WTC11 (cell line): ENCODE measurements around the gene NUMBL. TPM values are rescaled to one million over a fixed set of nuclear protein-coding genes. Genes with fewer than 3 reads are reported as not detected.

ENCODE experiments used
- ATAC-seq: fragments of 200-7000 bp; cut with Tn5 transposase; 2 replicates; pipeline ENCODE4 v1.10.0; 2021; ENCODE audit warnings: mild to moderate bottlenecking, moderate library complexity
- CTCF ChIA-PET: fragments of 300-600 bp; sonication (Branson Sonifier 250); formaldehyde crosslinking; loops from one replicate; lab custom pipeline; 2021; ENCODE audit warnings: antibody characterized with exemption; lab: Charles Lee
- POLR2A ChIA-PET: fragments of 350-600 bp; sonication (Branson Sonifier 250); formaldehyde crosslinking; loops from one replicate; lab custom pipeline; 2021; ENCODE audit warnings: antibody characterized with exemption; lab: Charles Lee
- DNase-seq: peaks from one replicate; pipeline ENCODE4 v3.0.0; 2021; ENCODE audit warnings: low spot score
- H3K27ac Mint-ChIP-seq: 2 replicates; pipeline ENCODE4 v1.8.0; 2021; ENCODE audit warnings: mixed read lengths
- H3K27me3 Mint-ChIP-seq: 2 replicates; pipeline ENCODE4 v1.8.0; 2021; ENCODE audit warnings: low read depth, mild to moderate bottlenecking, moderate library complexity, mixed read lengths
- H3K36me3 Mint-ChIP-seq: 2 replicates; pipeline ENCODE4 v1.8.0; 2021; ENCODE audit warnings: mixed read lengths
- H3K4me1 Mint-ChIP-seq: 2 replicates; pipeline ENCODE4 v1.8.0; 2022; ENCODE audit warnings: mixed read lengths
- H3K4me3 Mint-ChIP-seq: 2 replicates; pipeline ENCODE4 v1.8.0; 2021; ENCODE audit warnings: mild to moderate bottlenecking, moderate library complexity, mixed read lengths
- H3K9me3 Mint-ChIP-seq: 2 replicates; pipeline ENCODE4 v1.8.0; 2021; ENCODE audit warnings: mixed read lengths
- FOXP1 ChIP-seq: sonication (generic); formaldehyde crosslinking; IDR thresholded peaks from 2 replicates; pipeline ENCODE4 v1.8.0; 2022; ENCODE audit warnings: missing genetic modification reagents, mild to moderate bottlenecking, moderate library complexity, borderline replicate concordance
- IRF2 ChIP-seq: sonication (generic); formaldehyde crosslinking; IDR thresholded peaks from 2 replicates; pipeline ENCODE4 v1.8.0; 2022; ENCODE audit warnings: low read depth, missing genetic modification reagents, borderline replicate concordance
- NFE2L1 ChIP-seq: sonication (generic); formaldehyde crosslinking; IDR thresholded peaks from 2 replicates; pipeline ENCODE4 v1.8.1; 2023; ENCODE audit warnings: missing genetic modification reagents
- NFYB ChIP-seq: sonication (generic); formaldehyde crosslinking; conservative IDR thresholded peaks from 2 replicates; pipeline ENCODE4 v1.8.0; 2022; ENCODE audit warnings: low read depth, missing genetic modification reagents
- NR1H2 ChIP-seq: sonication (generic); formaldehyde crosslinking; IDR thresholded peaks from 2 replicates; pipeline ENCODE4 v1.9.0; 2021; ENCODE audit warnings: mild to moderate bottlenecking, moderate library complexity, missing genetic modification reagents
- RORB ChIP-seq: fragments of 250-450 bp; sonication (Bioruptor Pico); IDR thresholded peaks from 2 replicates; pipeline ENCODE4 v1.9.0; 2021; ENCODE audit warnings: mild to moderate bottlenecking
- SMAD4 ChIP-seq: sonication (generic); formaldehyde crosslinking; IDR thresholded peaks from 2 replicates; pipeline ENCODE4 v1.8.0; 2022; ENCODE audit warnings: mild to moderate bottlenecking, missing genetic modification reagents
- ZNF121 ChIP-seq: sonication (generic); formaldehyde crosslinking; IDR thresholded peaks from 2 replicates; pipeline ENCODE4 v1.8.0; 2023; ENCODE audit warnings: missing genetic modification reagents
- ZNF416 ChIP-seq: fragments of 250-450 bp; sonication (Bioruptor Pico); IDR thresholded peaks from 2 replicates; pipeline ENCODE4 v1.9.0; 2021; ENCODE audit warnings: mild to moderate bottlenecking, inconsistent platforms
- total RNA-seq: library from RNA; stranded (reverse); gene quantifications from 3 replicates; pipeline ENCODE4 v1.2.3, GENCODE V29; 2021
- TF ChIP-seq, protein P1 (sequence below): sonication (generic); formaldehyde crosslinking; IDR thresholded peaks from 2 replicates; pipeline ENCODE4 v1.8.1; 2023; ENCODE audit warnings: mild to moderate bottlenecking, missing genetic modification reagents, moderate library complexity
- TF ChIP-seq, protein P2 (sequence below): sonication (generic); formaldehyde crosslinking; IDR thresholded peaks from 2 replicates; pipeline ENCODE4 v1.8.0; 2022; ENCODE audit warnings: missing genetic modification reagents
- TF ChIP-seq, protein P3 (sequence below): sonication (generic); formaldehyde crosslinking; IDR thresholded peaks from 2 replicates; pipeline ENCODE4 v1.8.1; 2023; ENCODE audit warnings: mild to moderate bottlenecking, missing genetic modification reagents, moderate library complexity
- TF ChIP-seq, protein P4 (sequence below): fragments of 250-450 bp; sonication (Bioruptor Pico); IDR thresholded peaks from 2 replicates; pipeline ENCODE4 v1.9.0; 2021; ENCODE audit warnings: mild to moderate bottlenecking
- TF ChIP-seq, protein P5 (sequence below): sonication (generic); formaldehyde crosslinking; conservative IDR thresholded peaks from 2 replicates; pipeline ENCODE4 v1.8.1; 2023; ENCODE audit warnings: mild to moderate bottlenecking, low read depth, missing genetic modification reagents, moderate library complexity
- TF ChIP-seq, protein P6 (sequence below): sonication (generic); formaldehyde crosslinking; IDR thresholded peaks from 2 replicates; pipeline ENCODE4 v1.8.0; 2022; ENCODE audit warnings: mild to moderate bottlenecking, missing genetic modification reagents
- TF ChIP-seq, protein P7 (sequence below): sonication (generic); formaldehyde crosslinking; IDR thresholded peaks from 2 replicates; pipeline ENCODE4 v1.8.0; 2023; ENCODE audit warnings: missing genetic modification reagents, mild to moderate bottlenecking, borderline replicate concordance

Gene NUMBL
- total RNA-seq, 1 experiment from 2014 or later: 30.3 TPM

DNA sequence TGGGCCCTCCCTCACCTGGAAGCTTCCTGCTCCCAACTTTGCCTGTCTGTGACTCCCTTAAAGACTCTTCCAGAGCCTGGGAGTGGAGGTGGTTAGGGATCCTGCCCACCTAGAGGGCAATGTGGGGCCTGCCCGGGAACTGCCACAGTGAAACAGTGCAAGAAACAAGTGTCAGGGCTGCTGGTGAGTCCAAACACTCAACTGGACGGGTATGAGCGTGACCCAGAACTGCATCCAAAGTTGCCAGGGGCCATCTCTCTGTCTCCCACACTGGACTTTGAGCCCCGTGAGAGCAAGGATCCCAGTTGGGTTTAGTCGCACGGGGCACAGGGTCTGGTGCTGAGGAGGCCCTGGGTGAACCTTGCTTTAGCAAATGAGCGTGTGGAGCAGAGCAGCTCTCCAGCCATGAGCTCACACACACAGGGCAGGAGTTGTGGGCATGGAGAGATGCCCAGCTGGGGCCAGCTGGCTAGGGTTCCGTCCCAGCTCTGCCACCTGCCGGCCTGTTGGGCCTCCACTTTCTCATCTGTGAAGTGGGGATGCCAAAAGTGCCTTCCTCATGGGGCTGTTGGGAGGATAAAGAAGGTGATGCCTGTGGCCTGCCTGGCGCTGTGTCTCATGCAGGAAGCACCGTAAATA is 2.8 kb upstream of the NUMBL start (continued):
- TF ChIP-seq, protein P1, sequence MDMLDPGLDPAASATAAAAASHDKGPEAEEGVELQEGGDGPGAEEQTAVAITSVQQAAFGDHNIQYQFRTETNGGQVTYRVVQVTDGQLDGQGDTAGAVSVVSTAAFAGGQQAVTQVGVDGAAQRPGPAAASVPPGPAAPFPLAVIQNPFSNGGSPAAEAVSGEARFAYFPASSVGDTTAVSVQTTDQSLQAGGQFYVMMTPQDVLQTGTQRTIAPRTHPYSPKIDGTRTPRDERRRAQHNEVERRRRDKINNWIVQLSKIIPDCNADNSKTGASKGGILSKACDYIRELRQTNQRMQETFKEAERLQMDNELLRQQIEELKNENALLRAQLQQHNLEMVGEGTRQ (CRISPR knock-in tag): no peak
- TF ChIP-seq, protein P2, sequence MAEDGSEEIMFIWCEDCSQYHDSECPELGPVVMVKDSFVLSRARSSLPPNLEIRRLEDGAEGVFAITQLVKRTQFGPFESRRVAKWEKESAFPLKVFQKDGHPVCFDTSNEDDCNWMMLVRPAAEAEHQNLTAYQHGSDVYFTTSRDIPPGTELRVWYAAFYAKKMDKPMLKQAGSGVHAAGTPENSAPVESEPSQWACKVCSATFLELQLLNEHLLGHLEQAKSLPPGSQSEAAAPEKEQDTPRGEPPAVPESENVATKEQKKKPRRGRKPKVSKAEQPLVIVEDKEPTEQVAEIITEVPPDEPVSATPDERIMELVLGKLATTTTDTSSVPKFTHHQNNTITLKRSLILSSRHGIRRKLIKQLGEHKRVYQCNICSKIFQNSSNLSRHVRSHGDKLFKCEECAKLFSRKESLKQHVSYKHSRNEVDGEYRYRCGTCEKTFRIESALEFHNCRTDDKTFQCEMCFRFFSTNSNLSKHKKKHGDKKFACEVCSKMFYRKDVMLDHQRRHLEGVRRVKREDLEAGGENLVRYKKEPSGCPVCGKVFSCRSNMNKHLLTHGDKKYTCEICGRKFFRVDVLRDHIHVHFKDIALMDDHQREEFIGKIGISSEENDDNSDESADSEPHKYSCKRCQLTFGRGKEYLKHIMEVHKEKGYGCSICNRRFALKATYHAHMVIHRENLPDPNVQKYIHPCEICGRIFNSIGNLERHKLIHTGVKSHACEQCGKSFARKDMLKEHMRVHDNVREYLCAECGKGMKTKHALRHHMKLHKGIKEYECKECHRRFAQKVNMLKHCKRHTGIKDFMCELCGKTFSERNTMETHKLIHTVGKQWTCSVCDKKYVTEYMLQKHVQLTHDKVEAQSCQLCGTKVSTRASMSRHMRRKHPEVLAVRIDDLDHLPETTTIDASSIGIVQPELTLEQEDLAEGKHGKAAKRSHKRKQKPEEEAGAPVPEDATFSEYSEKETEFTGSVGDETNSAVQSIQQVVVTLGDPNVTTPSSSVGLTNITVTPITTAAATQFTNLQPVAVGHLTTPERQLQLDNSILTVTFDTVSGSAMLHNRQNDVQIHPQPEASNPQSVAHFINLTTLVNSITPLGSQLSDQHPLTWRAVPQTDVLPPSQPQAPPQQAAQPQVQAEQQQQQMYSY (CRISPR knock-in tag): no peak
- TF ChIP-seq ZNF416 (CRISPR knock-in tag) (no peak), SMAD4 (CRISPR knock-in tag) (no peak)

DNA sequence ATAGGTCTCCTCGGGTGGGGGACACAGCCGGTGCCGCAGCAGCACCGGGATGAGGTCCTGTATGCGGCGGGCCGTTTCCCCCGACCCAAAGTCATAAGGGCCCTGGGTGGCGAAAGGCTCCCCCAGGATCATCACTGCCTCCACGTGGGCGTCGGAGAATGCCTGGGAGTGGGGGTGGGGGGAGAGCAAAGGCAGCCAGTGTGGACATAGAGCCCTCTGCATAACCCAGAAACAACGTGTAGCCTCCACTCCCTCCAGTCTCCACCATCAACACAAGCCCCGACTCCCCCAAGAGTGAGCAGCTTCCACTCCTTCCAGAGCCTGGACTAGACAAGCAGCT is 1.7 kb upstream of the NUMBL start:
- Mint-ChIP-seq H3K27me3 (no peaks in the 10 kb centered on the region), H3K27ac (no peak overlapping the region), H3K9me3 (no peaks in the 10 kb centered on the region), H3K4me1 (peaks cover 6% of the 10 kb centered on the region), H3K36me3 (peaks cover 10% of the 10 kb centered on the region), H3K4me3 (0 out of 2 replicates have a peak overlapping the region, but pooled peaks have one; percentile 22)
- ATAC-seq (no peak), DNase-seq (no peak)
- ChIA-PET CTCF (interaction anchor here (1.4 to 4.2 kb wide), 3 partner anchors 10 to 29 kb away, joined by 5 to 41 read pairs (median 25); no protein-coding TSS in a partner anchor), POLR2A (interaction anchor here (1.1 to 1.9 kb wide), 2 partner anchors 10 to 28 kb away, joined by 3 to 8 read pairs; no protein-coding TSS in a partner anchor)
- TF ChIP-seq, protein P3, sequence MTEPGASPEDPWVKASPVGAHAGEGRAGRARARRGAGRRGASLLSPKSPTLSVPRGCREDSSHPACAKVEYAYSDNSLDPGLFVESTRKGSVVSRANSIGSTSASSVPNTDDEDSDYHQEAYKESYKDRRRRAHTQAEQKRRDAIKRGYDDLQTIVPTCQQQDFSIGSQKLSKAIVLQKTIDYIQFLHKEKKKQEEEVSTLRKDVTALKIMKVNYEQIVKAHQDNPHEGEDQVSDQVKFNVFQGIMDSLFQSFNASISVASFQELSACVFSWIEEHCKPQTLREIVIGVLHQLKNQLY (CRISPR knock-in tag): no peak
- TF ChIP-seq, protein P4, sequence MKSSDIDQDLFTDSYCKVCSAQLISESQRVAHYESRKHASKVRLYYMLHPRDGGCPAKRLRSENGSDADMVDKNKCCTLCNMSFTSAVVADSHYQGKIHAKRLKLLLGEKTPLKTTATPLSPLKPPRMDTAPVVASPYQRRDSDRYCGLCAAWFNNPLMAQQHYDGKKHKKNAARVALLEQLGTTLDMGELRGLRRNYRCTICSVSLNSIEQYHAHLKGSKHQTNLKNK (CRISPR knock-in tag): no peak
- TF ChIP-seq ZNF121 (CRISPR knock-in tag): no peak
- TF ChIP-seq, protein P5, sequence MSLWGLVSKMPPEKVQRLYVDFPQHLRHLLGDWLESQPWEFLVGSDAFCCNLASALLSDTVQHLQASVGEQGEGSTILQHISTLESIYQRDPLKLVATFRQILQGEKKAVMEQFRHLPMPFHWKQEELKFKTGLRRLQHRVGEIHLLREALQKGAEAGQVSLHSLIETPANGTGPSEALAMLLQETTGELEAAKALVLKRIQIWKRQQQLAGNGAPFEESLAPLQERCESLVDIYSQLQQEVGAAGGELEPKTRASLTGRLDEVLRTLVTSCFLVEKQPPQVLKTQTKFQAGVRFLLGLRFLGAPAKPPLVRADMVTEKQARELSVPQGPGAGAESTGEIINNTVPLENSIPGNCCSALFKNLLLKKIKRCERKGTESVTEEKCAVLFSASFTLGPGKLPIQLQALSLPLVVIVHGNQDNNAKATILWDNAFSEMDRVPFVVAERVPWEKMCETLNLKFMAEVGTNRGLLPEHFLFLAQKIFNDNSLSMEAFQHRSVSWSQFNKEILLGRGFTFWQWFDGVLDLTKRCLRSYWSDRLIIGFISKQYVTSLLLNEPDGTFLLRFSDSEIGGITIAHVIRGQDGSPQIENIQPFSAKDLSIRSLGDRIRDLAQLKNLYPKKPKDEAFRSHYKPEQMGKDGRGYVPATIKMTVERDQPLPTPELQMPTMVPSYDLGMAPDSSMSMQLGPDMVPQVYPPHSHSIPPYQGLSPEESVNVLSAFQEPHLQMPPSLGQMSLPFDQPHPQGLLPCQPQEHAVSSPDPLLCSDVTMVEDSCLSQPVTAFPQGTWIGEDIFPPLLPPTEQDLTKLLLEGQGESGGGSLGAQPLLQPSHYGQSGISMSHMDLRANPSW (CRISPR knock-in tag): no peak
- TF ChIP-seq, protein P6, sequence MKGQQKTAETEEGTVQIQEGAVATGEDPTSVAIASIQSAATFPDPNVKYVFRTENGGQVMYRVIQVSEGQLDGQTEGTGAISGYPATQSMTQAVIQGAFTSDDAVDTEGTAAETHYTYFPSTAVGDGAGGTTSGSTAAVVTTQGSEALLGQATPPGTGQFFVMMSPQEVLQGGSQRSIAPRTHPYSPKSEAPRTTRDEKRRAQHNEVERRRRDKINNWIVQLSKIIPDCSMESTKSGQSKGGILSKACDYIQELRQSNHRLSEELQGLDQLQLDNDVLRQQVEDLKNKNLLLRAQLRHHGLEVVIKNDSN (CRISPR knock-in tag): no peak

DNA sequence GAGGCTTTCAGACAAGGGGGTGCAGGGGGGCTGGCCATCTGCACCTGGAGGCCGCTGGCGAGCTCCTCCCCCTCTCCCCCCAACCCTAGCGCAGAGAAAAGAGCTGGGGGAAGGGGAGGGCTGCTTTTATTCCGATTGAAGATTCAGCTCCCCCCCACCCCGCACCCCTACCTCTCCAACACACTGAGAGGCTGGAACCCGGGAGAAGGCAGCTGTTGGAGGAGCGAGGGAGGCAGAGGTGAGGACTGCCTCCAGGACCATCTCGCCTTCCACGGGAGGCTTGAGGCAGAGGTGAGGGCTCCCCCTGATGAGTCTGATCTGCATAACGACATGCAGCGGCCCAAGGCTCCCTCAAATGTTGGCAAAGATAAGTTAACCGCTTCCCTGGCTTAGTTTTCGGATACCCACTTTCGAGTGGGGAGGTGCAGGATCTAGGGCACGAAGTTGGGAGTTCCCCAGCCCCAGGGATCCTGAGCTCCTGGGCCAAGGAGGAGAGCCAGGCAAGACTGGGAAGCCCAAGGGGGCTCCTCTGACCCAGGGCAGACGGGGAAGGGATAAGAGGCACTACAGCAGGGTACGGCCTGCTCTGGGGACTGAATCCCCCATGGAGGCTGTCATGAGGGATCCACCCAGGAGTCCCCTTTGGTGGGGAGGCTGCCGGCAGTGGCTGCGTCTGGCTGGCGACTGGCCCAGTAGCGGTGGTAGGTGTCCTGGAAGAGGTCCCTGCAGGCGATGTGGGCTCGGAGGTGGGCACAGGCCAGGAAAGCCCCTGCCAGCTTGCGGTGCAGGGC is 1.2 kb upstream of the NUMBL start:
- DNase-seq: no peak
- no peaks in the 10 kb centered on the region for H3K27me3 Mint-ChIP-seq
- ChIA-PET POLR2A (interaction anchor here (0.5 to 2.0 kb wide), 9 partner anchors 11 to 1783 kb away, joined by 3 to 10 read pairs (median 4); partner anchors contain the start of genes ACTMAP, COQ8B, ITPKC and RAB4B), CTCF (interaction anchor here (0.6 to 4.2 kb wide), 10 partner anchors 8 to 966 kb away, joined by 3 to 41 read pairs (median 5); partner anchors contain the start of genes COQ8B, EGLN2 and ITPKC)
- no peak overlapping the region for H3K27ac Mint-ChIP-seq
- peaks cover 6% of the 10 kb centered on the region for H3K4me1 Mint-ChIP-seq
- peak overlapping the region; percentile 86 for H3K4me3 Mint-ChIP-seq
- no peaks in the 10 kb centered on the region for H3K9me3 Mint-ChIP-seq
- peaks cover 8% of the 10 kb centered on the region for H3K36me3 Mint-ChIP-seq
- ATAC-seq: peak; percentile 19
- peak; percentile 15; the same call in 1 of the 2 replicates for TF ChIP-seq FOXP1 (CRISPR knock-in tag)
- 0 out of 2 replicates have a peak, but pooled peaks have one; percentile 24 for TF ChIP-seq NFYB (CRISPR knock-in tag)
- TF ChIP-seq, protein P7, sequence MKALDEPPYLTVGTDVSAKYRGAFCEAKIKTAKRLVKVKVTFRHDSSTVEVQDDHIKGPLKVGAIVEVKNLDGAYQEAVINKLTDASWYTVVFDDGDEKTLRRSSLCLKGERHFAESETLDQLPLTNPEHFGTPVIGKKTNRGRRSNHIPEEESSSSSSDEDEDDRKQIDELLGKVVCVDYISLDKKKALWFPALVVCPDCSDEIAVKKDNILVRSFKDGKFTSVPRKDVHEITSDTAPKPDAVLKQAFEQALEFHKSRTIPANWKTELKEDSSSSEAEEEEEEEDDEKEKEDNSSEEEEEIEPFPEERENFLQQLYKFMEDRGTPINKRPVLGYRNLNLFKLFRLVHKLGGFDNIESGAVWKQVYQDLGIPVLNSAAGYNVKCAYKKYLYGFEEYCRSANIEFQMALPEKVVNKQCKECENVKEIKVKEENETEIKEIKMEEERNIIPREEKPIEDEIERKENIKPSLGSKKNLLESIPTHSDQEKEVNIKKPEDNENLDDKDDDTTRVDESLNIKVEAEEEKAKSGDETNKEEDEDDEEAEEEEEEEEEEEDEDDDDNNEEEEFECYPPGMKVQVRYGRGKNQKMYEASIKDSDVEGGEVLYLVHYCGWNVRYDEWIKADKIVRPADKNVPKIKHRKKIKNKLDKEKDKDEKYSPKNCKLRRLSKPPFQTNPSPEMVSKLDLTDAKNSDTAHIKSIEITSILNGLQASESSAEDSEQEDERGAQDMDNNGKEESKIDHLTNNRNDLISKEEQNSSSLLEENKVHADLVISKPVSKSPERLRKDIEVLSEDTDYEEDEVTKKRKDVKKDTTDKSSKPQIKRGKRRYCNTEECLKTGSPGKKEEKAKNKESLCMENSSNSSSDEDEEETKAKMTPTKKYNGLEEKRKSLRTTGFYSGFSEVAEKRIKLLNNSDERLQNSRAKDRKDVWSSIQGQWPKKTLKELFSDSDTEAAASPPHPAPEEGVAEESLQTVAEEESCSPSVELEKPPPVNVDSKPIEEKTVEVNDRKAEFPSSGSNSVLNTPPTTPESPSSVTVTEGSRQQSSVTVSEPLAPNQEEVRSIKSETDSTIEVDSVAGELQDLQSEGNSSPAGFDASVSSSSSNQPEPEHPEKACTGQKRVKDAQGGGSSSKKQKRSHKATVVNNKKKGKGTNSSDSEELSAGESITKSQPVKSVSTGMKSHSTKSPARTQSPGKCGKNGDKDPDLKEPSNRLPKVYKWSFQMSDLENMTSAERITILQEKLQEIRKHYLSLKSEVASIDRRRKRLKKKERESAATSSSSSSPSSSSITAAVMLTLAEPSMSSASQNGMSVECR (CRISPR knock-in tag): no peak
- no peak for TF ChIP-seq RORB (CRISPR knock-in tag)
- no peak for TF ChIP-seq IRF2 (CRISPR knock-in tag)
- 0 out of 2 replicates have a peak, but pooled peaks have one; percentile 5 for TF ChIP-seq NFE2L1
- no peak for TF ChIP-seq SMAD4 (CRISPR knock-in tag)
- 0 out of 2 replicates have a peak, but pooled peaks have one; percentile 51 for TF ChIP-seq NR1H2 (CRISPR knock-in tag)
